Measurements from ENCODE around the gene MACROH2A2.
"Not testable (repeated sequence)": the region's sequence is repeated elsewhere in the genome, so short reads cannot be mapped to it uniquely, and the experiment has no call there.

Gene MACROH2A2

DNA sequence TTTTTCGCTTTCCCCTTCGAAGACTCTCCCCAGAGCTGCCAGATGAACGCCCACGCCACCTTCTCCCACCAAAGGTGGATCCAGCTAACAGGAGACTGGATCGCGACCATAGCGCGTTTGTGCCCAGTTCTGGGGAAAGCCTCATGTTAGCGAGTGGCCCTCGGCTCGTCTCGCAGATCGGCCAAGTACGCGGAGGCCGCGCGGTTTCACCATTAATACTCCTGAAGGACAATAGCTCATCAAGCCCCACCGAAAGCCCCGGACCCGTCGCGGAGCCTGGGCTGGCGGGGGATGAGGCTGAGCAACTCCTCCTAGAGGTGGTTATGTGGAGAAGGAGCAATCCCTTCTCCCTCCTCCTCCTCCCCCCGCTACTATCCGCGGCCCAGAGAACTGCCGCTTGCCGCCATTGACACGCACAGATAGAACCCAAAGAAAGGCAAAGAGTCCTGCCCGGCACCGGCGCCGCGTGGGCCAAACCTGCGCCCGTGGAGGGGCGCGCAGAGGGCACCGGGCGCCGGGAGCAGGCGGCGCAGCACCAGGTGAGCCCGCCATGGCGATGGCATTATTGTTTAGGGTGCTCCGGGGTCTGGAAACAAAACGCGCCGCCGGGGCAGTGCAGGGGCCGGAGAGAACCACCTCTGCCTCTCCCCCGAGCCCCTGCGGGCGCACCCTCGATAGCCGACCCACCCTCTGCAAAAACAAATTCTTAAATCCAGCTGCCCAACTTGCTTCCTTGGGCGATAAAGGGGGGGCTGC, at the start of gene MACROH2A2:
TSS of gene MACROH2A2 (plus strand) at position 385 of the 756 bp plus-strand sequence. CDS start 22,813 bp downstream, outside the sequence.
- DNase-seq, result peak; percentile 58

GRCh38 chr10:70007116-70007820, 45.4 kb upstream of the MACROH2A2 start:
- no peak for DNase-seq

- no peak for DNase-seq
Measured at GRCh38 chr10:70031215-70031614, 21.4 kb upstream of the MACROH2A2 start.

GRCh38 chr10:70032667-70033289, 19.9 kb upstream of the MACROH2A2 start:
- no peak for DNase-seq

- DNase-seq, result peak; percentile 57
Measured at GRCh38 chr10:70034232-70034631, 18.4 kb upstream of the MACROH2A2 start.

GRCh38 chr10:70035531-70035930, 17.1 kb upstream of the MACROH2A2 start:
- DNase-seq, result no peak

DNA sequence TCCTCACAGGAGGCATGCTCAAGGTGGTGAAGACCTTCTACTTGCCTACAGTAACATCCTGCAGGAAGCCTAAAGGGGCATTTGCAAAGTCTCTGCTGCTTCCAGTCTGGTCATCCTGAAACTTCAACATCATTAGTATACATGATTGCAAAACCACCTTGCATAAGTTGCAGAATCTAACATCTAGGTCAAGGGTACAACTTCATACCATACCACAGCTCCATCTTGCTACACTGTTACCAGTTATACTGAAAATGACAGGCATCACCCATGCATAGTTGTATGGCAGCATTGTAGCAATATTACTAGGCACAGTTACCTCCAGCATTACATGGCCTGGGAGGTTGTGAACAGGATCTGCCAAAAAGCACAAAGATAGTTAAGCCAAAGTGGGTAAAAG, 13.7 kb upstream of the MACROH2A2 start:
- DNase-seq, result no peak

DNA sequence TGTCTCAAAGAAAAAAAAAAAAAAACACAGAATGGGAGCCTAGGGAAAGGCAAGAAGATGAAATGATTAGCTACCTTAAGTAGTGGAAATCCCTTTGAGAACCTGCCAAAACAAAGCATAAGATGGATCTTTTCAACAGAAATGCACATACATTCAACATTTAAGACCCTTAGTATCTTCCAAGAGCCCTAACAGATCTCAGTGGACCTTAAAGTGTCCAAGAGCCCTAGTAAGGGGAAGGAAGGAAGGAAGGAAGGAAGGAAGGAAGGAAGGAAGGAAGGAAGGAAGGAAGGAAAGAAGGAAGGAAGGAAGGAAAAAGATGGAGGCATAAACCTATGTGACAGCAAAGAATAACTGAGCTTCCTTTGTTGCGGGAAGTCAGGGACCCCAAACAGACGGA, 11.6 kb upstream of the MACROH2A2 start:
- no peak for DNase-seq

DNA sequence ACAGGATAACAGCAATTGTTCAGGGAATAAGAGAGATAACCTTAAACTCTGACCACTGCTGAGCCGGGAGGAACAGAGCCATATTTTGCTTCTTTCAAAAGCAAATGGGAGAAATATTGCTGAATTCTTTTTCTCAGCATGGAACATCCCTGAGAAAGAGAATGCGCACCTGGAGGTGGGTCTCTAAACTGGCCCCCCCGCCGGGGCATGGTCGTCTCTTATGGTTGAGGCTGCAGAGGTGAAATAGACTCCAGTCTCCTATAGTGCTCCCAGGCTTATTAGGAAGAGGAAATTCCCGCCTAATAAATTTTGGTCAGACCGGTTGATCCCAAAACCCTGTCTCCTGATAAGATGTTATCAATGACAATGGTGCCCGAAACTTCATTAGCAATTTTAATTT, 10.9 kb upstream of the MACROH2A2 start:
- DNase-seq, result not testable (repeated sequence)

DNA sequence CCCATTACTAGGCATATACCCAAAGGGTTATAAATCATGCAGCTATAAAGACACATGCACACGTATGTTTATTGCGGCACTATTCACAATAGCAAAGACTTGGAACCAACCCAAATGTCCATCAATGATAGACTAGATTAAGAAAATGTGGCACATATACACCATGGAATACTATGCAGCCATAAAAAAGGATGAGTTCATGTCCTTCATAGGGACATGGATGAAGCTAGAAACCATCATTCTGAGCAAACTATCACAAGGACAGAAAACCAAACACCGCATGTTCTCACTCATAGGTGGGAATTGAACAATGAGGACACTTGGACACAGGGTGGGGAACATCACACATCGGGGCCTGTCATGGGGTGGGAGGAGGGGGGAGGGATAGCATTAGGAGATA, 5.6 kb upstream of the MACROH2A2 start:
- DNase-seq, result not testable (repeated sequence)

- DNase-seq, result peak; percentile 34
Measured at GRCh38 chr10:70048030-70048723, 4.5 kb upstream of the MACROH2A2 start.

- no peak for DNase-seq
Measured at GRCh38 chr10:70051848-70052247, 798 bp upstream of the MACROH2A2 start.

DNA sequence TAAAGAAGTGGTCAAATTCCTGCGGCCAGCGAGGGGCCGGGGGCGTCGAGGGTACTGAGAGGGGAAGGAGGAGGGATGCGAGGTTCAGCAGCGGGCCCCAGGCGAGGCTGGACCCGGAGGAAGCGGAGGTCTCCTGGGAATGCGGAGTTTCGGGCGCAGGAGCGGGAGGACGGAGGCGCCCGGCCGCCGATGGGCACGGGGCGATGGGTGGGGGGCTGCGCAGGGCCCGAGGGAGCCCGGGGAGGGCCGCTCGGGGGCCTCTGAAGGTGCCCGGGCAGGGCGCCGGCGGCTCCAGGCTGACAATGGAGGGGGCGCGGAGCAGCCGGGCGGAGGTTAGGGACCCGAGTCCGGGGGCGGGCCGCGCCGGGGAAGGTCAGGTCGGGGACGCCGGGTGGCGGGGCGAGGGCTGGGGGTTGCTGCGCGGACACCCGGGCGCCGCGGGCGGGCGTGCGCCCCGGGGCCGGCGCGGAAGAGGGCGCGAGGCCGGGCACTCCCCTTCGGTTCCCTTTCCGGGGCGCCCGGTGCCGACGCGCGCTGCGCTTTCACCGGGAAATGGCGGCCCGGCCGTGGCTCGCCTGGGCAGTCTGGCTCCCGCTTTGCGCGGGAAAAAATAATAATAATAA, 683 bp downstream of the MACROH2A2 start:
- DNase-seq, result no peak

GRCh38 chr10:70053841-70054288, 1.2 kb downstream of the MACROH2A2 start:
- DNase-seq, result no peak

GRCh38 chr10:70054902-70055301, 2.3 kb downstream of the MACROH2A2 start:
- DNase-seq, result no peak

DNA sequence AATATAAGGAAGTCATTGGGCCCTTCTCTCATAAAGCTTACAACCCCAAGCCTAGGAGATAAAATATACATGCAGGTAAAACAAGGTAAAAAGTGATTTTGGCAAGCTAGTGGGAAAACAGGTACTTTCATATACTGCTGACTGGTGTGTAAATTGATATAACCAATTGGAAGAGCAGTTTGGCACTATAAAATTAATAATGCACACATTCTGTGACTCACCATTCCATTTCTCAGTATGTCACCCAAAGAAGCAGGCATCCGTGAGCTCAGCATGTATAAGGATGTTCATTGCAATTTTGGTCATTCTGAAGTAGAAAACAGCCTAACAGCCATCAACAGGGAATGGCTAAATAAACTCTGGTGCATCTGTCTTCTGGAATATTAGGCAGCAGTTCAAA, 2.9 kb downstream of the MACROH2A2 start:
- no peak for DNase-seq

GRCh38 chr10:70057306-70057705, 4.7 kb downstream of the MACROH2A2 start:
- no peak for DNase-seq

- no peak for DNase-seq
Measured at GRCh38 chr10:70060389-70060788, 7.7 kb downstream of the MACROH2A2 start.

DNA sequence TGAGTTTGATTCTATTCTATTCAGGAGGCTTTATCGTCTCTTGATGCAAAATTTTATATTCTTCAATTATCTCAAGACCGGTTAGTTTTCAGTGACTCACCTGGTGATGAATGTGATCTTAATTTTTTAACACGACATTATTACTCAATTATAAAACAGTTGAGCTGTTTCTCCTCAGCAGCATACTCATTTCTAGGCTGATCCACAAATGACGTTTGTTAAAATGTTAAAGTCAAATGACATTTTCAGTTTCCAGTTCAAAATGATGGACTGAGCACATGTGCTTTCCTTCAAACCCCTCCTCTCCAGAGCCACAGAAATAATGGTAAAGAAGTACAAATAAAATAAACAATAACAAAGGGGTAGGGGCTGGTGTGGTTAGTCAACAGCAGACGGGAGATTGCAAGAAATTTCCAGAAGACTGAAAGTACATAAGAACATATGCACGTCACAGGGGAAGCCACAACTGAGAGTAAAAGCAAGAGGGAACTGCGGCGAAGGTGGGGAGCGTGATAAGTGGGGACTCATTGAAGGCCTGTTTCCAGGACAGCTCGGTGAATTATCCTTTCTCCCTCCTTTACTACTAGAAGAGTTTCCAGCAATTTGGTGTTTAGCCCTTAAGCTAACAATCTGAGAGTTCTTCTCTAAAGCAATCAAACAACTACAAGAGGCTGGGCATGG, 10.9 kb downstream of the MACROH2A2 start:
- no peak for DNase-seq

DNA sequence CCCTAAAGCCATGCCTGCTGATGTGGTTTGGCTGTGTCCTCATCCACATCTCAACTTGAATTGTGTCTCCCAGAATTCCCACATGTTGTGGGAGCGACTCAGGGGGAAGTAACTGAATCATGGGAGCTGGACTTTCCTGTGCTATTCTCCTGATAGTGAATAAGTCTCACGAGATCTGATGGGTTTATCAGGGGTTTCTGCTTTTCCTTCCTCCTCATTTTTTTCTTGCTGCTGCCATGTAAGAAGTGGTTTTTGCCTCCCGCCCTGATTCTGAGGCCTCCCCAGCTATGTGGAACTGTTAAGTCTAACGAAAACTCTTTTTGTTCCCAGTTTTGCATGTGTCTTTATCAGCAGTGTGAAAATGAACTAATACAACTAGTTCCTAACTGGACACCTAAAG, 11.8 kb downstream of the MACROH2A2 start:
- no peak for DNase-seq

- no peak for DNase-seq
Measured at GRCh38 chr10:70066190-70066589, 13.5 kb downstream of the MACROH2A2 start.

GRCh38 chr10:70067586-70067985, 14.9 kb downstream of the MACROH2A2 start:
- DNase-seq, result no peak

Data from NCI-H1694 treated with DMSO at 0.1 percent for 48 hours (cell line).